SK-N-SH (cell line): ENCODE results near the gene FRAS1. TPM values are rescaled to one million over a fixed set of nuclear protein-coding genes. Genes with fewer than 3 reads are reported as not detected.
A peak's percentile ranks its signal among the peaks of the same experiment; 100 is the strongest.

Experiments
- CTCF ChIA-PET: fragments of 300-600, 350-600 bp; formaldehyde crosslinking; extraction: SDS; loops from one replicate; lab custom pipeline; 2021; lab: Yijun Ruan, JAX
- POLR2A ChIA-PET: fragments of 350-600 bp; sonication (Branson Sonifier 250); formaldehyde crosslinking; extraction: SDS; loops from one replicate; lab custom pipeline; 2020; ENCODE audit warnings: antibody characterized with exemption, inconsistent platforms; lab: Yijun Ruan, JAX
- DNase-seq: peaks from one replicate; pipeline ENCODE4 v3.0.0; 2012
- H2AFZ ChIP-seq: fragments of 200-600 bp; sonication (generic); 2 replicates; pipeline ENCODE4 v1.8.1; 2016; ENCODE audit warnings: antibody characterized with exemption, mild to moderate bottlenecking, low read depth
- H3F3A ChIP-seq: fragments of 200-600 bp; sonication (generic); replicated peaks from 2 replicates; pipeline ENCODE3; 2016; ENCODE audit warnings: antibody characterized with exemption, mild to moderate bottlenecking; ENCODE audit not compliant: insufficient read depth
- H3K27ac ChIP-seq, 2 experiments: fragments of 200-500 bp in 1 of 2; fragments of 200-600 bp in 1 of 2; sonication (Bioruptor generic) in 1 of 2; sonication (generic), shearing (Covaris generic) in 1 of 2; 2 replicates each; pipeline versions ENCODE4 v1.5.1 to v1.6.1; 2014 to 2016; ENCODE audit warnings: low read depth in 2 of 2, inconsistent platforms in 1 of 2, low read length in 1 of 2, mild to moderate bottlenecking in 1 of 2, mixed read lengths in 1 of 2
- H3K27me3 ChIP-seq: fragments of 200-600 bp; sonication (generic), shearing (Covaris generic); 2 replicates; pipeline ENCODE4 v1.6.1; 2016; ENCODE audit warnings: mixed run types; ENCODE audit not compliant: insufficient read depth
- H3K36me3 ChIP-seq, 2 experiments: fragments of 200-500 bp in 1 of 2; fragments of 200-600 bp in 1 of 2; sonication (Bioruptor generic) in 1 of 2; sonication (generic) in 1 of 2; replicated peaks in 1 of 2; 2 replicates each; pipeline versions ENCODE3 to v1.5.1; 2014 to 2016; ENCODE audit warnings: low read length in 1 of 2, mild to moderate bottlenecking in 1 of 2; ENCODE audit not compliant: insufficient read depth in 2 of 2, control insufficient read depth in 1 of 2
- H3K4me1 ChIP-seq, 2 experiments: fragments of 200-500 bp in 1 of 2; fragments of 200-600 bp in 1 of 2; sonication (Bioruptor generic) in 1 of 2; sonication (generic), shearing (Covaris generic) in 1 of 2; 2 replicates each; pipeline versions ENCODE4 v1.5.1 to v1.6.1; 2014 to 2016; ENCODE audit warnings: low read depth in 1 of 2, low read length in 1 of 2, mixed run types in 1 of 2; ENCODE audit not compliant: insufficient read depth in 2 of 2, control insufficient read depth in 1 of 2
- H3K4me2 ChIP-seq: fragments of 200-600 bp; sonication (generic), shearing (Covaris generic); 2 replicates; pipeline ENCODE4 v1.6.1; 2017; ENCODE audit warnings: mixed run types
- H3K4me3 ChIP-seq, 2 experiments: fragments of 200-500 bp in 1 of 2; fragments of 200-600 bp in 1 of 2; sonication (Bioruptor generic) in 1 of 2; sonication (generic), shearing (Covaris generic) in 1 of 2; 2 replicates each; pipeline versions ENCODE4 v1.5.1 to v1.8.1; 2014 to 2016; ENCODE audit warnings: low read depth in 2 of 2, inconsistent platforms in 1 of 2, low read length in 1 of 2, mild to moderate bottlenecking in 1 of 2, mixed read lengths in 1 of 2, moderate library complexity in 1 of 2
- H3K79me2 ChIP-seq: fragments of 200-600 bp; sonication (generic); 2 replicates; pipeline ENCODE4 v1.8.1; 2017; ENCODE audit warnings: mild to moderate bottlenecking; ENCODE audit not compliant: insufficient read depth
- H3K9ac ChIP-seq: fragments of 200-600 bp; sonication (generic); 2 replicates; pipeline ENCODE4 v1.6.1; 2017; ENCODE audit warnings: mixed run types
- H3K9me2 ChIP-seq: fragments of 200-600 bp; sonication (generic); 2 replicates; pipeline ENCODE4 v1.6.1; 2017; ENCODE audit warnings: mixed run types
- H3K9me3 ChIP-seq: fragments of 200-600 bp; sonication (generic); 2 replicates; pipeline ENCODE4 v1.6.1; 2017; ENCODE audit warnings: mixed run types, mild to moderate bottlenecking, moderate library complexity
- H4K20me1 ChIP-seq: fragments of 200-600 bp; sonication (generic); 2 replicates; pipeline ENCODE4 v1.6.1; 2017; ENCODE audit warnings: mild to moderate bottlenecking, mixed run types; ENCODE audit not compliant: insufficient read depth
- CHD2 ChIP-seq: fragments of 150-350 bp; IDR thresholded peaks from 2 replicates; pipeline ENCODE4 v1.6.1; 2018; ENCODE audit warnings: low read length; ENCODE audit not compliant: partially characterized antibody
- ELF1 ChIP-seq: IDR thresholded peaks from 2 replicates; pipeline ENCODE4 v1.4.0; 2012
- EP300 ChIP-seq, 2 experiments: IDR thresholded peaks; 2 replicates each; pipeline versions ENCODE4 v1.4.0 to v1.6.1; 2012; ENCODE audit warnings: borderline replicate concordance in 1 of 2, low read depth in 1 of 2, low read length in 1 of 2
- EZH2phosphoT487 ChIP-seq: fragments of 200-600 bp; sonication (generic); IDR thresholded peaks from 2 replicates; pipeline ENCODE4 v1.6.1; 2017; ENCODE audit warnings: low read depth, mixed run types, mild to moderate bottlenecking, antibody characterized with exemption, moderate library complexity, borderline replicate concordance
- FOSL2 ChIP-seq: IDR thresholded peaks from 2 replicates; pipeline ENCODE4 v1.4.0; 2012; ENCODE audit warnings: low read depth, mild to moderate bottlenecking, moderate library complexity, borderline replicate concordance
- FOXJ3 ChIP-seq: sonication (generic); formaldehyde crosslinking; IDR thresholded peaks from 2 replicates; pipeline ENCODE4 v1.5.1; 2020; ENCODE audit warnings: mild to moderate bottlenecking, missing genetic modification reagents
- FOXM1 ChIP-seq: IDR thresholded peaks from 2 replicates; pipeline ENCODE4 v1.4.0; 2012; ENCODE audit warnings: low read depth, mild to moderate bottlenecking
- GATA2 ChIP-seq: sonication (generic); formaldehyde crosslinking; IDR thresholded peaks from 2 replicates; pipeline ENCODE4 v1.5.0; 2020; ENCODE audit warnings: mild to moderate bottlenecking, missing genetic modification reagents
- MEF2A ChIP-seq: IDR thresholded peaks from 2 replicates; pipeline ENCODE4 v1.4.0; 2012; ENCODE audit warnings: low read depth, borderline replicate concordance
- NRF1 ChIP-seq: IDR thresholded peaks from 2 replicates; pipeline ENCODE4 v1.6.1; 2012; ENCODE audit warnings: low read depth, mild to moderate bottlenecking, low read length
- POLR2AphosphoS5 ChIP-seq: IDR thresholded peaks from 2 replicates; pipeline ENCODE4 v1.6.1; 2012; ENCODE audit warnings: low read depth, low read length
- RAD21 ChIP-seq: IDR thresholded peaks from 2 replicates; pipeline ENCODE4 v1.6.1; 2012; ENCODE audit warnings: mild to moderate bottlenecking, low read length
- RCOR1 ChIP-seq: fragments of 150-350 bp; IDR thresholded peaks from 2 replicates; pipeline ENCODE4 v1.6.1; 2017; ENCODE audit warnings: antibody characterized with exemption, low read length
- RFX5 ChIP-seq: IDR thresholded peaks from 2 replicates; pipeline ENCODE4 v1.6.1; 2012; ENCODE audit warnings: mild to moderate bottlenecking, improper control_type of control experiment, low read length
- SIN3A ChIP-seq: IDR thresholded peaks from 2 replicates; pipeline ENCODE4 v1.6.1; 2012; ENCODE audit warnings: low read depth, mild to moderate bottlenecking, low read length, moderate library complexity, borderline replicate concordance
- SMC3 ChIP-seq: IDR thresholded peaks from 2 replicates; pipeline ENCODE4 v1.6.1; 2012; ENCODE audit warnings: low read depth, low read length, improper control_type of control experiment
- TCF12 ChIP-seq: IDR thresholded peaks from 2 replicates; pipeline ENCODE4 v1.4.0; 2012
- YY1 ChIP-seq: IDR thresholded peaks from 2 replicates; pipeline ENCODE4 v1.4.0; 2012; ENCODE audit warnings: low read depth, mild to moderate bottlenecking
- polyA plus RNA-seq, 3 experiments: library from polyadenylated mRNA; depleted of rRNA; stranded (reverse); fragments of >200 nt; gene quantifications; 2 replicates each; pipeline ENCODE4 v1.2.3, GENCODE V29; 2012
- TF ChIP-seq, protein P1 (sequence below): fragments of 200-600 bp; sonication (generic); IDR thresholded peaks from 2 replicates; pipeline ENCODE4 v1.6.1; 2017; ENCODE audit warnings: antibody characterized with exemption, mild to moderate bottlenecking, moderate library complexity
- TF ChIP-seq, protein P2 (sequence below): IDR thresholded peaks from 2 replicates; pipeline ENCODE4 v1.4.0; 2012; ENCODE audit warnings: low read depth
- TF ChIP-seq, protein P3 (sequence below): IDR thresholded peaks from 2 replicates; pipeline ENCODE4; 2012
- TF ChIP-seq, protein P4 (sequence below): IDR thresholded peaks from 2 replicates; pipeline ENCODE4 v1.6.1; 2012; ENCODE audit warnings: mild to moderate bottlenecking, low read depth, low read length, moderate library complexity
- TF ChIP-seq, protein P5 (sequence below): fragments of 150-350 bp; IDR thresholded peaks from 2 replicates; pipeline ENCODE4 v1.6.1; 2017; ENCODE audit warnings: antibody characterized with exemption, low read length, low read depth, borderline replicate concordance
- TF ChIP-seq, protein P6 (sequence below): IDR thresholded peaks from 2 replicates; pipeline ENCODE4 v1.4.0; 2012; ENCODE audit warnings: low read depth, borderline replicate concordance
- TF ChIP-seq, protein P7 (sequence below): IDR thresholded peaks from 2 replicates; pipeline ENCODE4 v1.4.0; 2012; ENCODE audit warnings: low read depth, borderline replicate concordance

FRAS1 gene
- polyA plus RNA-seq, 1 of the 3 experiments (the other 2 are of a cell fraction): 8.3 TPM

DNA sequence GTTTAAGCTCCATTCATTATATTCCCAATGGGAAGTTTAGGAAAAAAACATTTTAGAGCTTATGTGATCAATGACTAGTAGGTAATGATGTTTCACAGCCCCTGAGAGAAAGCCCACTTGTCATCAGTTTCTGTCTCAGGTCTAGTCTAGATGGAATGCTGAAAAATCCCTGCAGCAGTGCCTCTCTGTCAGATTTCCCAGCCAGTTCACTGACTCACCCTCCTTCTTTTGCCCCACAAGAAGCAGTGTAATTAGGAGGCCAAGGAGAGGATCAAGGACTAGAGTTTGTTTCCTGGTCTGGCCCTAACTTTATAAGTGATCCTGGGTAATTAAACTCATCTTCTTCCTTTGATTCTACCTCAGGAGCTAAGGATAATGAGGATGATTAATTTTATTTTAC, 375.8 kb downstream of the FRAS1 start:
- CTCF ChIA-PET: no interaction called here
- DNase-seq: no peak
- TF ChIP-seq, protein P1, sequence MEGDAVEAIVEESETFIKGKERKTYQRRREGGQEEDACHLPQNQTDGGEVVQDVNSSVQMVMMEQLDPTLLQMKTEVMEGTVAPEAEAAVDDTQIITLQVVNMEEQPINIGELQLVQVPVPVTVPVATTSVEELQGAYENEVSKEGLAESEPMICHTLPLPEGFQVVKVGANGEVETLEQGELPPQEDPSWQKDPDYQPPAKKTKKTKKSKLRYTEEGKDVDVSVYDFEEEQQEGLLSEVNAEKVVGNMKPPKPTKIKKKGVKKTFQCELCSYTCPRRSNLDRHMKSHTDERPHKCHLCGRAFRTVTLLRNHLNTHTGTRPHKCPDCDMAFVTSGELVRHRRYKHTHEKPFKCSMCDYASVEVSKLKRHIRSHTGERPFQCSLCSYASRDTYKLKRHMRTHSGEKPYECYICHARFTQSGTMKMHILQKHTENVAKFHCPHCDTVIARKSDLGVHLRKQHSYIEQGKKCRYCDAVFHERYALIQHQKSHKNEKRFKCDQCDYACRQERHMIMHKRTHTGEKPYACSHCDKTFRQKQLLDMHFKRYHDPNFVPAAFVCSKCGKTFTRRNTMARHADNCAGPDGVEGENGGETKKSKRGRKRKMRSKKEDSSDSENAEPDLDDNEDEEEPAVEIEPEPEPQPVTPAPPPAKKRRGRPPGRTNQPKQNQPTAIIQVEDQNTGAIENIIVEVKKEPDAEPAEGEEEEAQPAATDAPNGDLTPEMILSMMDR: no peak
- TF ChIP-seq, protein P2, sequence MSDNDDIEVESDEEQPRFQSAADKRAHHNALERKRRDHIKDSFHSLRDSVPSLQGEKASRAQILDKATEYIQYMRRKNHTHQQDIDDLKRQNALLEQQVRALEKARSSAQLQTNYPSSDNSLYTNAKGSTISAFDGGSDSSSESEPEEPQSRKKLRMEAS: no peak
- TF ChIP-seq, protein P3, sequence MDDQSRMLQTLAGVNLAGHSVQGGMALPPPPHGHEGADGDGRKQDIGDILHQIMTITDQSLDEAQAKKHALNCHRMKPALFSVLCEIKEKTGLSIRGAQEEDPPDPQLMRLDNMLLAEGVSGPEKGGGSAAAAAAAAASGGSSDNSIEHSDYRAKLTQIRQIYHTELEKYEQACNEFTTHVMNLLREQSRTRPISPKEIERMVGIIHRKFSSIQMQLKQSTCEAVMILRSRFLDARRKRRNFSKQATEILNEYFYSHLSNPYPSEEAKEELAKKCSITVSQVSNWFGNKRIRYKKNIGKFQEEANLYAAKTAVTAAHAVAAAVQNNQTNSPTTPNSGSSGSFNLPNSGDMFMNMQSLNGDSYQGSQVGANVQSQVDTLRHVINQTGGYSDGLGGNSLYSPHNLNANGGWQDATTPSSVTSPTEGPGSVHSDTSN: no peak; the same call in 1 of the 2 replicates
- TF ChIP-seq YY1: no peak
- peak; percentile 57; the same call in 1 of the 2 replicates for TF ChIP-seq FOSL2
- no peak for TF ChIP-seq NRF1
- no peak for TF ChIP-seq SMC3
- TF ChIP-seq TCF12: peak; percentile 33; the same call in 1 of the 2 replicates
- TF ChIP-seq POLR2AphosphoS5: no peak
- no peak for TF ChIP-seq ELF1
- no peak for TF ChIP-seq FOXJ3 (CRISPR knock-in tag)
- TF ChIP-seq RCOR1: no peak
- no peak for TF ChIP-seq SIN3A
- no peak for TF ChIP-seq RFX5
- TF ChIP-seq, protein P4, sequence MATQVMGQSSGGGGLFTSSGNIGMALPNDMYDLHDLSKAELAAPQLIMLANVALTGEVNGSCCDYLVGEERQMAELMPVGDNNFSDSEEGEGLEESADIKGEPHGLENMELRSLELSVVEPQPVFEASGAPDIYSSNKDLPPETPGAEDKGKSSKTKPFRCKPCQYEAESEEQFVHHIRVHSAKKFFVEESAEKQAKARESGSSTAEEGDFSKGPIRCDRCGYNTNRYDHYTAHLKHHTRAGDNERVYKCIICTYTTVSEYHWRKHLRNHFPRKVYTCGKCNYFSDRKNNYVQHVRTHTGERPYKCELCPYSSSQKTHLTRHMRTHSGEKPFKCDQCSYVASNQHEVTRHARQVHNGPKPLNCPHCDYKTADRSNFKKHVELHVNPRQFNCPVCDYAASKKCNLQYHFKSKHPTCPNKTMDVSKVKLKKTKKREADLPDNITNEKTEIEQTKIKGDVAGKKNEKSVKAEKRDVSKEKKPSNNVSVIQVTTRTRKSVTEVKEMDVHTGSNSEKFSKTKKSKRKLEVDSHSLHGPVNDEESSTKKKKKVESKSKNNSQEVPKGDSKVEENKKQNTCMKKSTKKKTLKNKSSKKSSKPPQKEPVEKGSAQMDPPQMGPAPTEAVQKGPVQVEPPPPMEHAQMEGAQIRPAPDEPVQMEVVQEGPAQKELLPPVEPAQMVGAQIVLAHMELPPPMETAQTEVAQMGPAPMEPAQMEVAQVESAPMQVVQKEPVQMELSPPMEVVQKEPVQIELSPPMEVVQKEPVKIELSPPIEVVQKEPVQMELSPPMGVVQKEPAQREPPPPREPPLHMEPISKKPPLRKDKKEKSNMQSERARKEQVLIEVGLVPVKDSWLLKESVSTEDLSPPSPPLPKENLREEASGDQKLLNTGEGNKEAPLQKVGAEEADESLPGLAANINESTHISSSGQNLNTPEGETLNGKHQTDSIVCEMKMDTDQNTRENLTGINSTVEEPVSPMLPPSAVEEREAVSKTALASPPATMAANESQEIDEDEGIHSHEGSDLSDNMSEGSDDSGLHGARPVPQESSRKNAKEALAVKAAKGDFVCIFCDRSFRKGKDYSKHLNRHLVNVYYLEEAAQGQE: no peak
- TF ChIP-seq, protein P5, sequence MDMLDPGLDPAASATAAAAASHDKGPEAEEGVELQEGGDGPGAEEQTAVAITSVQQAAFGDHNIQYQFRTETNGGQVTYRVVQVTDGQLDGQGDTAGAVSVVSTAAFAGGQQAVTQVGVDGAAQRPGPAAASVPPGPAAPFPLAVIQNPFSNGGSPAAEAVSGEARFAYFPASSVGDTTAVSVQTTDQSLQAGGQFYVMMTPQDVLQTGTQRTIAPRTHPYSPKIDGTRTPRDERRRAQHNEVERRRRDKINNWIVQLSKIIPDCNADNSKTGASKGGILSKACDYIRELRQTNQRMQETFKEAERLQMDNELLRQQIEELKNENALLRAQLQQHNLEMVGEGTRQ: no peak
- no peak for TF ChIP-seq EP300 (IDR thresholded peaks at IDR 0.05; ENCODE audit: borderline replicate concordance in 1 of 2, low read depth in 1 of 2, low read length in 1 of 2)
- TF ChIP-seq MEF2A: no peak
- TF ChIP-seq RAD21: no peak
- TF ChIP-seq, protein P6, sequence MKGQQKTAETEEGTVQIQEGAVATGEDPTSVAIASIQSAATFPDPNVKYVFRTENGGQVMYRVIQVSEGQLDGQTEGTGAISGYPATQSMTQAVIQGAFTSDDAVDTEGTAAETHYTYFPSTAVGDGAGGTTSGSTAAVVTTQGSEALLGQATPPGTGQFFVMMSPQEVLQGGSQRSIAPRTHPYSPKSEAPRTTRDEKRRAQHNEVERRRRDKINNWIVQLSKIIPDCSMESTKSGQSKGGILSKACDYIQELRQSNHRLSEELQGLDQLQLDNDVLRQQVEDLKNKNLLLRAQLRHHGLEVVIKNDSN: no peak
- TF ChIP-seq EZH2phosphoT487: no peak
- no peak for TF ChIP-seq CHD2
- TF ChIP-seq, protein P7, sequence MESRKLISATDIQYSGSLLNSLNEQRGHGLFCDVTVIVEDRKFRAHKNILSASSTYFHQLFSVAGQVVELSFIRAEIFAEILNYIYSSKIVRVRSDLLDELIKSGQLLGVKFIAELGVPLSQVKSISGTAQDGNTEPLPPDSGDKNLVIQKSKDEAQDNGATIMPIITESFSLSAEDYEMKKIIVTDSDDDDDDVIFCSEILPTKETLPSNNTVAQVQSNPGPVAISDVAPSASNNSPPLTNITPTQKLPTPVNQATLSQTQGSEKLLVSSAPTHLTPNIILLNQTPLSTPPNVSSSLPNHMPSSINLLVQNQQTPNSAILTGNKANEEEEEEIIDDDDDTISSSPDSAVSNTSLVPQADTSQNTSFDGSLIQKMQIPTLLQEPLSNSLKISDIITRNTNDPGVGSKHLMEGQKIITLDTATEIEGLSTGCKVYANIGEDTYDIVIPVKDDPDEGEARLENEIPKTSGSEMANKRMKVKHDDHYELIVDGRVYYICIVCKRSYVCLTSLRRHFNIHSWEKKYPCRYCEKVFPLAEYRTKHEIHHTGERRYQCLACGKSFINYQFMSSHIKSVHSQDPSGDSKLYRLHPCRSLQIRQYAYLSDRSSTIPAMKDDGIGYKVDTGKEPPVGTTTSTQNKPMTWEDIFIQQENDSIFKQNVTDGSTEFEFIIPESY: no peak
- TF ChIP-seq FOXM1: no peak
- no peak for TF ChIP-seq GATA2

More for the DNA sequence above, 375.8 kb downstream of the FRAS1 start:
- Histone ChIP-seq H3K36me3 (peaks cover 5 to 35% of the 10 kb centered on the region in 2 experiments), H2AFZ (no peak overlapping the region), H3K9me2 (no peaks in the 10 kb centered on the region), H3K9ac (no peak overlapping the region), H3F3A (peaks cover 12% of the 10 kb centered on the region), H3K4me2 (no peak overlapping the region), H3K4me3 (no peak overlapping the region), H3K4me1 (peaks cover 0 to 17% of the 10 kb centered on the region in 2 experiments; a peak in 1 of 4 replicates), H3K9me3 (no peaks in the 10 kb centered on the region), H4K20me1 (no peaks in the 10 kb centered on the region), H3K79me2 (no peaks in the 10 kb centered on the region), H3K27ac (peak overlapping the region in 1 of 2 experiments; percentile 60; a peak in 2 of 4 replicates), H3K27me3 (no peaks in the 10 kb centered on the region)
- POLR2A ChIA-PET: no interaction called here
